ENCODE results near the gene TRUB2. TPM values are rescaled to one million over a fixed set of nuclear protein-coding genes. Genes with fewer than 3 reads are reported as not detected.
"Not testable (repeated sequence)": the region's sequence is repeated elsewhere in the genome, so short reads cannot be mapped to it uniquely, and the experiment has no call there.

Gene TRUB2
- total and polyA plus RNA-seq, 4 donors: 14.6 to 28.9 (median 17.2) TPM

DNA sequence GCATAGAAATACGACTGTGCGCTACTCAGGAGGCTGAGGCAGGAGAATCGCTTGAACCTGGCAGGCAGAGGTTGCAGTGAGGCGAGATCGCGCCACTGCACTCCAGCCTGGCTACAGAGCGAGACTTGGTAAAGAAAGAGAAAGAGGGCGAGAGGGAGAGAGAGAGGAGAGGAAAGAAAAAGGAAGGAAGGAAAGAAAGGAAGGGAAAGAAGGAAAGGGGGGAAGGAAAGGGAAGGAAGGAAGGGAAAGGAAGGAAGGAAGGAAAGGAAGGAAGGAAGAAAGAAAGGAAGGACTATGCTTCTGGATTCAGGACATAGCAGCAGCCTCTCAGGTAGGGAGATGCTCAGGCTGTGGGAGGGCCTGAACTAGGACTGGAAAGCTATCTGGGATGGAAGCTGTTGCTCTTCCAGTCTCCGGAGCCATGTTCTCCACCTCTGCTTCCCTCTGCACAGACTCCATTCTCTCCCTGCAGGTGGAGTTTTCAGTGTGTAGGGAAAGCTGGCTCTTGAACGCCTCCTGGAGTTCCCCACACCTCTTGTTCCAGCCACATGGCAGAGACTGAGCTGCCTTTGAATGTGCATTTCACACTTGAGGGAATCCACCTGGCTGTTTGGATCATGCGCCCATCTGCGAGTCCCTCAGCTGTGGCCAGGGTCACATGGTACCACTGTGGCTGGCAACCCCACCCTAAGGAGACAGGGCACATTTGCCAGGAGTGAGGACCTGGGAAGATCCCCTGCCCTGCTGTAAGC is 37.0 kb downstream of the TRUB2 start:
- Histone ChIP-seq H3K9ac (ENCODE audit: insufficient read depth in 1 of 2, low read length in 2 of 2) (no peak overlapping the region), H3K9me3 (ENCODE audit: control insufficient read depth in 4 of 4, insufficient read depth in 3 of 4, low read length in 3 of 4) (no peaks in the 10 kb centered on the region), H3K4me1 (ENCODE audit: control insufficient read depth in 5 of 5, insufficient read depth in 5 of 5, low read length in 5 of 5) (no peaks in the 10 kb centered on the region), H3K4me3 (no peak overlapping the region), H3K27ac (ENCODE audit: low read depth in 1 of 2, low read length in 1 of 2) (no peak overlapping the region), H3K36me3 (ENCODE audit: control insufficient read depth in 4 of 4, insufficient read depth in 4 of 4, low read length in 4 of 4) (peaks cover 0 to 17% (median 5%) of the 10 kb centered on the region in 4 donors), H3K27me3 (ENCODE audit: control insufficient read depth in 3 of 3, insufficient read depth in 3 of 3, low read length in 2 of 3) (no peaks in the 10 kb centered on the region)
- WGBS, 2 donors: 95 to 98% methylated on average over 12 of the region's 12 CpGs
- TF ChIP-seq, protein P1, sequence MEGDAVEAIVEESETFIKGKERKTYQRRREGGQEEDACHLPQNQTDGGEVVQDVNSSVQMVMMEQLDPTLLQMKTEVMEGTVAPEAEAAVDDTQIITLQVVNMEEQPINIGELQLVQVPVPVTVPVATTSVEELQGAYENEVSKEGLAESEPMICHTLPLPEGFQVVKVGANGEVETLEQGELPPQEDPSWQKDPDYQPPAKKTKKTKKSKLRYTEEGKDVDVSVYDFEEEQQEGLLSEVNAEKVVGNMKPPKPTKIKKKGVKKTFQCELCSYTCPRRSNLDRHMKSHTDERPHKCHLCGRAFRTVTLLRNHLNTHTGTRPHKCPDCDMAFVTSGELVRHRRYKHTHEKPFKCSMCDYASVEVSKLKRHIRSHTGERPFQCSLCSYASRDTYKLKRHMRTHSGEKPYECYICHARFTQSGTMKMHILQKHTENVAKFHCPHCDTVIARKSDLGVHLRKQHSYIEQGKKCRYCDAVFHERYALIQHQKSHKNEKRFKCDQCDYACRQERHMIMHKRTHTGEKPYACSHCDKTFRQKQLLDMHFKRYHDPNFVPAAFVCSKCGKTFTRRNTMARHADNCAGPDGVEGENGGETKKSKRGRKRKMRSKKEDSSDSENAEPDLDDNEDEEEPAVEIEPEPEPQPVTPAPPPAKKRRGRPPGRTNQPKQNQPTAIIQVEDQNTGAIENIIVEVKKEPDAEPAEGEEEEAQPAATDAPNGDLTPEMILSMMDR (IDR thresholded peaks at IDR 0.05; ENCODE audit: control extremely low read depth, extremely low read depth): no peak
- ATAC-seq (ENCODE audit: insufficient read depth, low FRiP score): no peak
- no peak for DNase-seq

DNA sequence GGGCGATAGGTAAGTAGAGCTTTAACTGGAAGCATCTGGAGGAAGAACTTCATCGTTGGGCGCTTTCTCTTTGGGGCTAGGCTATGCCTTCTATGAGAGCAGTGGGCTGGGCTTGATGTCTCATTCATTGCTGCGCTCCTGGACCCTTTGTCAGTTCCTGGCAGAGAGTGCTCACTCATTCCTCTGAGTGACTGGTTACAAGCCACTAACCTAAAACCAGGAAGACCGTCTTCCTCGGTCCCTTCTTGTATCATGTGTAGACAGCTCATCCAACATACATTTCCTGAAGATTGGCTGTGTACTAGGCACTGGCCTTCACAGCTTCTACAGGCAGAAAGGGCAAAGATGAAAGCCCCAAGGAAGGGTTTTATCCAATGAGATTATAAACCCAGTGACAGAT is 39.7 kb downstream of the TRUB2 start:
- DNase-seq (no peak), ATAC-seq (ENCODE audit: insufficient read depth, low FRiP score) (no peak)
- Histone ChIP-seq H3K27me3 (ENCODE audit: control insufficient read depth in 3 of 3, insufficient read depth in 3 of 3, low read length in 2 of 3) (no peaks in the 10 kb centered on the region), H3K36me3 (ENCODE audit: control insufficient read depth in 4 of 4, insufficient read depth in 4 of 4, low read length in 4 of 4) (peaks cover 0 to 10% (median 4%) of the 10 kb centered on the region in 4 donors), H3K27ac (ENCODE audit: low read depth in 1 of 2, low read length in 1 of 2) (no peak overlapping the region), H3K9me3 (ENCODE audit: control insufficient read depth in 4 of 4, insufficient read depth in 3 of 4, low read length in 3 of 4) (no peaks in the 10 kb centered on the region), H3K4me3 (no peak overlapping the region), H3K4me1 (ENCODE audit: control insufficient read depth in 5 of 5, insufficient read depth in 5 of 5, low read length in 5 of 5) (peaks cover 0 to 3% (median 2%) of the 10 kb centered on the region in 5 donors), H3K9ac (ENCODE audit: insufficient read depth in 1 of 2, low read length in 2 of 2) (no peak overlapping the region)
- 93 to 95% methylated on average over 6 of the region's 6 CpGs for WGBS, 2 donors
- TF ChIP-seq, protein P1 (IDR thresholded peaks at IDR 0.05; ENCODE audit: control extremely low read depth, extremely low read depth): no peak

DNA sequence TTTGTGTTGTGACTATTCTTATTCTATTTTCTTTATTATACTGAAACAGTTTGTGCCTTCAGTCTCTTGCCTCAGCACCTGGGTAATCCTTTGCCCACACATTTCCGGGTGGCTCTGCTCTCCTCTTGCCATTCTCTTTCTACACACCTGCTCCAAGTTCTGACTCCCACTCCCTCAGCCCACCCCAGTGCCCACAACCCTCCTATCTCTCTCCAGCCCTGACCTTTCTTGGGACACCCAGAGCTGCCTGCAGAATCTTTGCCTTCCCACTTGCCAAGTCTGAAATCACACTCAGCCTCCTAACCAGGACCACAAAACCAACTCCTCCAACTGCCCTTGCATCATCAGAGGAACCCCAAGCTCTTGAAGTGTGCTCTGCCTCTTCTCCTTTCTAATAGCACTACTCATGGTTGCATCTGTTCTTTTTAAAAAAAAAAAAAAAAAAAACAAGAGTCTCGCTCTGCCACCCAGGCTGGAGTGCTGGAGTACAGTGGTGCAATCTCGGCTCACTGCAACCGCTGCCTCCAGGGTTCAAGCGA is 42.1 kb downstream of the TRUB2 start:
- ATAC-seq (ENCODE audit: insufficient read depth, low FRiP score) (no peak), DNase-seq (no peak)
- H3K9ac ChIP-seq (ENCODE audit: insufficient read depth in 1 of 2, low read length in 2 of 2): no peak overlapping the region
- no peaks in the 10 kb centered on the region for H3K27me3 ChIP-seq (ENCODE audit: control insufficient read depth in 3 of 3, insufficient read depth in 3 of 3, low read length in 2 of 3)
- H3K27ac ChIP-seq (ENCODE audit: low read depth in 1 of 2, low read length in 1 of 2): peak overlapping the region in 1 of 2 donors; percentile 58
- 50 to 79% methylated on average over 5 of the region's 5 CpGs for WGBS, 2 donors
- TF ChIP-seq, protein P1 (IDR thresholded peaks at IDR 0.05; ENCODE audit: control extremely low read depth, extremely low read depth): no peak
- H3K4me1 ChIP-seq (ENCODE audit: control insufficient read depth in 5 of 5, insufficient read depth in 5 of 5, low read length in 5 of 5): peaks cover 0 to 13% (median 8%) of the 10 kb centered on the region in 5 donors
- no peaks in the 10 kb centered on the region for H3K9me3 ChIP-seq (ENCODE audit: control insufficient read depth in 4 of 4, insufficient read depth in 3 of 4, low read length in 3 of 4)
- H3K36me3 ChIP-seq (ENCODE audit: control insufficient read depth in 4 of 4, insufficient read depth in 4 of 4, low read length in 4 of 4): peaks cover 0 to under 1% (median 0%) of the 10 kb centered on the region in 4 donors
- no peak overlapping the region for H3K4me3 ChIP-seq

DNA sequence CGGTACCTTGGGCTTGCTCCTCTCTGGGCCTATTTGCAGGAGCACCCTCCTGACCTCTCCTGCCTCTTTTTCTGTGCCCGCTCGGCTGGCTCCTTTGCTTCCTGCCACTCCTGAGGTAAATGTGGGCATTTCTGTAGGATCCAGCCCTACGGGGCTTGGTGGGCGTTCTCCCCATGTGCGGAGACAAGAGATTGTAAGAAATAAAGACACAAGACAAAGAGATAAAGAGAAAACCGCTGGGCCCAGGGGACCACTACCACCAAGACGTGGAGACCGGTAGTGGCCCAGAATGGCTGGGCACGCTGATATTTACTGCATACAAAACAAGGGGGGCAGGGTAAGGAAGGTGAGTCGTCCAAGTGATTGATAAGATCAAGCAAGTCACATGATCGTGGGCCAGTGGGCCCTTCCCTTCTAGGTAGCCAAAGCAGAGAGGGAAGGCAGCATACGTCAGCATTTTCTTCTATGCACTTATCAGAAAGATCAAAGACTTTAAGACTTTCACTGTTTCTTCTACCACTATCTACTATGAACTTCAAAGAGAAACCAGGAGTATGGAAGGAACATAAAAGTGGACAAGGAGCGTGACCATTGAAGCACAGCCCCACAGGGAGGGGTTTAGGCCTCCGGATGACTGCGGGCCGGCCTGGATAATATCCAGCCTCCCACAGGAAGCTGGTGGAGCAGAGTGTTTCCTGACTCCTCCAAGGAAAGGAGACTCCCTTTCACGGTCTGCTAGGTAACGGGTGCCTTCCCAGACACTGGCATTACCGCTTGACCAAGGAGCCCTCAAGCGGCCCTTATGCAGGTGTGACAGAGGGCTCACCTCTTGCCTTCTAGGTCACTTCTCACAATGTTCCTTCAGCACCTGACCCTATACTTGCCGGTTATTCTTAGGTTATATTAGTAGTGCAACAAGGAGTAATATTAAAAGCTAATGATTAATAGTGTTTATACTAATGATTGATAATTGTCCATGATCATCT is 42.9 kb downstream of the TRUB2 start:
- Histone ChIP-seq H3K4me1 (ENCODE audit: control insufficient read depth in 5 of 5, insufficient read depth in 5 of 5, low read length in 5 of 5) (peaks cover 0 to 20% (median 8%) of the 10 kb centered on the region in 5 donors), H3K27ac (ENCODE audit: low read depth in 1 of 2, low read length in 1 of 2) (peak overlapping the region in 1 of 2 donors; percentile 4)
- not testable (repeated sequence) for H3K9ac ChIP-seq (ENCODE audit: insufficient read depth in 1 of 2, low read length in 2 of 2); H3K4me3 ChIP-seq; H3K9me3 ChIP-seq (ENCODE audit: control insufficient read depth in 4 of 4, insufficient read depth in 3 of 4, low read length in 3 of 4); H3K36me3 ChIP-seq (ENCODE audit: control insufficient read depth in 4 of 4, insufficient read depth in 4 of 4, low read length in 4 of 4); H3K27me3 ChIP-seq (ENCODE audit: control insufficient read depth in 3 of 3, insufficient read depth in 3 of 3, low read length in 2 of 3); ATAC-seq (ENCODE audit: insufficient read depth, low FRiP score)
- peak in 2 of 3 donors; percentile 12 to 32 for DNase-seq
- 59 to 72% methylated on average over 22 of the region's 22 CpGs for WGBS, 2 donors

Data from lung (tissue), 12 donors.